AG04450 (cell line): ENCODE measurements around the gene APH1A. TPM values are rescaled to one million over a fixed set of nuclear protein-coding genes. Genes with fewer than 3 reads are reported as not detected.
"Not testable (repeated sequence)": the region's sequence is repeated elsewhere in the genome, so short reads cannot be mapped to it uniquely, and the experiment has no call there.

Experiments
- CTCF ChIA-PET: fragments of 300-600, 350-600 bp; formaldehyde crosslinking; extraction: SDS; loops from one replicate; lab custom pipeline; 2022; ENCODE audit warnings: antibody characterized with exemption, inconsistent platforms; lab: Charles Lee
- POLR2A ChIA-PET: fragments of 350-600 bp; formaldehyde crosslinking; extraction: SDS; loops from one replicate; lab custom pipeline; 2021; ENCODE audit warnings: antibody characterized with exemption, inconsistent platforms; lab: Yijun Ruan, JAX
- DNase-seq: peaks from one replicate; pipeline ENCODE4 v3.0.0-alpha.2; 2011; ENCODE audit warnings: low read depth, low spot score
- H3K27ac ChIP-seq: one replicate; pipeline ENCODE4 v1.5.1; 2012; ENCODE audit warnings: low read depth, low read length, control low read depth
- H3K27me3 ChIP-seq: one replicate; pipeline ENCODE4 v1.6.0; 2012; ENCODE audit warnings: low read length; ENCODE audit not compliant: control insufficient read depth, insufficient read depth
- H3K4me3 ChIP-seq: 2 replicates; pipeline ENCODE4 v1.5.1; 2011; ENCODE audit warnings: mild to moderate bottlenecking, low read depth, low read length, control low read depth
- H3K9me3 ChIP-seq: 2 replicates; pipeline ENCODE4 v1.5.1; 2012; ENCODE audit warnings: low read length; ENCODE audit not compliant: control insufficient read depth, insufficient read depth
- polyA plus RNA-seq: library from polyadenylated mRNA; depleted of rRNA; stranded (reverse); fragments of >200 nt; gene quantifications from 2 replicates; pipeline ENCODE4 v1.2.3, GENCODE V29; 2011
- TF ChIP-seq, protein P1 (sequence below): IDR thresholded peaks from 2 replicates; pipeline ENCODE4 v1.5.1; 2011; ENCODE audit warnings: low read depth, low read length, control low read depth, inconsistent platforms

Gene APH1A
- polyA plus RNA-seq, 1 experiment, result 121 TPM

GRCh38 chr1:150227228-150227627 is 41.6 kb downstream of the APH1A start:
- Histone ChIP-seq H3K27me3 (no peaks in the 10 kb centered on the region), H3K9me3 (no peaks in the 10 kb centered on the region), H3K27ac (no peak overlapping the region), H3K4me3 (no peak overlapping the region)
- TF ChIP-seq, protein P1, sequence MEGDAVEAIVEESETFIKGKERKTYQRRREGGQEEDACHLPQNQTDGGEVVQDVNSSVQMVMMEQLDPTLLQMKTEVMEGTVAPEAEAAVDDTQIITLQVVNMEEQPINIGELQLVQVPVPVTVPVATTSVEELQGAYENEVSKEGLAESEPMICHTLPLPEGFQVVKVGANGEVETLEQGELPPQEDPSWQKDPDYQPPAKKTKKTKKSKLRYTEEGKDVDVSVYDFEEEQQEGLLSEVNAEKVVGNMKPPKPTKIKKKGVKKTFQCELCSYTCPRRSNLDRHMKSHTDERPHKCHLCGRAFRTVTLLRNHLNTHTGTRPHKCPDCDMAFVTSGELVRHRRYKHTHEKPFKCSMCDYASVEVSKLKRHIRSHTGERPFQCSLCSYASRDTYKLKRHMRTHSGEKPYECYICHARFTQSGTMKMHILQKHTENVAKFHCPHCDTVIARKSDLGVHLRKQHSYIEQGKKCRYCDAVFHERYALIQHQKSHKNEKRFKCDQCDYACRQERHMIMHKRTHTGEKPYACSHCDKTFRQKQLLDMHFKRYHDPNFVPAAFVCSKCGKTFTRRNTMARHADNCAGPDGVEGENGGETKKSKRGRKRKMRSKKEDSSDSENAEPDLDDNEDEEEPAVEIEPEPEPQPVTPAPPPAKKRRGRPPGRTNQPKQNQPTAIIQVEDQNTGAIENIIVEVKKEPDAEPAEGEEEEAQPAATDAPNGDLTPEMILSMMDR, result no peak
- POLR2A ChIA-PET, result no interaction called here
- CTCF ChIA-PET, result no interaction called here
- DNase-seq, result no peak

- no peak for DNase-seq
- H3K9me3 ChIP-seq, result no peaks in the 10 kb centered on the region
- no peak overlapping the region for H3K27ac ChIP-seq
- ChIA-PET POLR2A (interaction anchor here (0.6 kb wide), 1 partner anchor 15 kb away, joined by 3 read pairs; no protein-coding TSS in a partner anchor), CTCF (no interaction called here)
- TF ChIP-seq, protein P1, result no peak
- H3K4me3 ChIP-seq, result no peak overlapping the region
- no peaks in the 10 kb centered on the region for H3K27me3 ChIP-seq
Observed at GRCh38 chr1:150226486-150226885, 42.3 kb downstream of the APH1A start.

- no peaks in the 10 kb centered on the region for H3K9me3 ChIP-seq
- ChIA-PET POLR2A (no interaction called here), CTCF (interaction anchor here (1.1 kb wide), 1 partner anchor 38 kb away, joined by 3 read pairs; no protein-coding TSS in a partner anchor)
- TF ChIP-seq, protein P1, result no peak
- no peak for DNase-seq
- no peak overlapping the region for H3K27ac ChIP-seq
- H3K4me3 ChIP-seq, result no peak overlapping the region
- H3K27me3 ChIP-seq, result no peaks in the 10 kb centered on the region
Observed at GRCh38 chr1:150225546-150225945, 43.3 kb downstream of the APH1A start.

GRCh38 chr1:150224983-150225382 is 43.8 kb downstream of the APH1A start:
- CTCF ChIA-PET, result interaction anchor here (1.1 kb wide), 1 partner anchor 37 kb away, joined by 3 read pairs; no protein-coding TSS in a partner anchor
- Histone ChIP-seq H3K9me3 (no peaks in the 10 kb centered on the region), H3K27me3 (no peaks in the 10 kb centered on the region), H3K4me3 (no peak overlapping the region), H3K27ac (no peak overlapping the region)
- DNase-seq, result no peak
- POLR2A ChIA-PET, result no interaction called here
- TF ChIP-seq, protein P1, result no peak

GRCh38 chr1:150221552-150221951 is 47.3 kb downstream of the APH1A start:
- TF ChIP-seq, protein P1, result peak; percentile 63
- Histone ChIP-seq H3K27me3 (no peaks in the 10 kb centered on the region), H3K27ac (no peak overlapping the region), H3K9me3 (no peaks in the 10 kb centered on the region), H3K4me3 (no peak overlapping the region)
- no peak for DNase-seq
- ChIA-PET POLR2A (no interaction called here), CTCF (interaction anchor here (0.7 to 1.7 kb wide), 2 partner anchors 148 to 218 kb away, joined by 3 to 7 read pairs; no protein-coding TSS in a partner anchor)

GRCh38 chr1:150215855-150216254 is 53.0 kb downstream of the APH1A start:
- H3K9me3 ChIP-seq, H3K4me3 ChIP-seq, H3K27ac ChIP-seq, H3K27me3 ChIP-seq, DNase-seq: not testable (repeated sequence)
- ChIA-PET POLR2A (interaction anchor here (0.6 kb wide), 1 partner anchor 38 kb away, joined by 4 read pairs; no protein-coding TSS in a partner anchor), CTCF (interaction anchor here (1.5 kb wide), 1 partner anchor 29 kb away, joined by 11 read pairs; no protein-coding TSS in a partner anchor)
